Fibroblast of skin of left quadriceps (primary cell): ENCODE data around the gene MST1R.
A peak's percentile ranks its signal among the peaks of the same experiment; 100 is the strongest.
"Not testable (repeated sequence)": the region's sequence is repeated elsewhere in the genome, so short reads cannot be mapped to it uniquely, and the experiment has no call there.

Experiments
- DNase-seq, 2 experiments: peaks; one replicate each; pipeline ENCODE4 v3.0.0-alpha.2; 2013; ENCODE audit warnings: low read depth in 2 of 2

The MST1R gene

DNA sequence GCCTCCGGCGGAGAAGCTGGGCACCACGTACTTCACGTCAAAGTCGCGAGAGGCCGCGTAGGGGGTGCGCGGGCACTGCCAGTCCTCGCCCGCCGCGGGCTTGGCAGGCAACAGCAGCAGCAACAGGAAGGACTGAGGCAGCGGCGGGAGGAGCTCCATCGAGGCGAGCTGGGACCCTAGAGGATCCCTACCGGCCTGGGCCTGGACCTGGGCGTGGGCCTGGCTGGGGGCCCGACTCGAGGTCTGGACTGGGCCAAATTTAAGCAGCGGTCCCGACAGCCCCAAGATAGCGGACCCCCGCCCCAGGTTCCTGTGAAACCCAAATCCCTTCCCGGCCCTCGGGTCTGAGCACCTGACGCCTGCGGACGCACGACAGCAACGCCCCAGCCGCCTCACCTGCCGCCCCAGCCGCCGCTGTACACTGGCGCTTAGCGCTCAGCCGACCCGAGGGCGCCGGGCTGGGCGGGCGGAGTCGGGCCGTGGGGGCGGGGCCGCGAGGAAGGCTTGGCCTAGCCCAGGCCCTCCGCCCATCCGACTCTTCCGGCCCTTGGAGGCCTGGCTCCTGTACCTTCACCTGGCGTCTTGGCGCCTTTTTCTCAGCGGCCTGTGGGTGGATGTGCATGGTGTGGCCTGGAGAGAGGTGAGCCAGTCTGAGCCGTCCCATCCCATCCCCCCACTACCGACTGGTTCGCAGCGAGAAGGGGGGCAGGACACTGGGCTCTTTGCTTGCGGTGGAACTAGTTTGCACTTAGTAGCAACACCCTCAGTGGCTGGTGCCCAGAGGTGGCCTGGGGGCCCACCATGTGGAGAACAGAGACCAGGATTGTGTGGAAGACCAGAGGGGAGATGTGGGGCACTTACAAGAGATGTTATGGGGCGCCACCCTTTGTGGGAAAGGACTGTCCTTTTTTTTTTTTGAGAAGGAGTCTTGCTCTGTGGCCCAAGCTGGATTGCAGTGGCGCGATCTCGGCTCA lies at the start of gene MST1R:
Gene MST1R, minus strand, starts transcription at position 423 of the 974 bp plus-strand sequence. Its CDS starts 264 bp downstream, at position 159.
- no peak for DNase-seq

DNA sequence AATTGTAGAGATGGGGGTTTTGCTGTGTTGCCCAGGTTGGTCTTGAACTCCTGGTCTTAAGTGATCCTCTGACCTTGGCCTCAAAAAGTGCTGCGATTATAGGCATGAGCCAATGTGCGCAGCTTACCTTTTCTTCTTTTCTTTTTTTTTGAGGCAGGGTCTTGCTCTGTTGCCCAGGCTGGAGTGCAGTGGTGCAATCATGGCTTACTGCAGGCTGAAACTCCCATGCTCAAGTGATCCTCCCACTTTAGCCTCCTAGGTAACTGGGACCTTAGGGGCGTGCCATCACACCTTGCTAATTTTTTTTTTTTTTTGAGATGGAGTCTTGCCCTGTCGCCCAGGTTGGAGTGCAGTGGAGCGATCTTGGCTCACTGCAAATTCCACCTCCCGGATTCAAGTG lies 49.3 kb upstream of the MST1R start:
- no peak for DNase-seq

DNA sequence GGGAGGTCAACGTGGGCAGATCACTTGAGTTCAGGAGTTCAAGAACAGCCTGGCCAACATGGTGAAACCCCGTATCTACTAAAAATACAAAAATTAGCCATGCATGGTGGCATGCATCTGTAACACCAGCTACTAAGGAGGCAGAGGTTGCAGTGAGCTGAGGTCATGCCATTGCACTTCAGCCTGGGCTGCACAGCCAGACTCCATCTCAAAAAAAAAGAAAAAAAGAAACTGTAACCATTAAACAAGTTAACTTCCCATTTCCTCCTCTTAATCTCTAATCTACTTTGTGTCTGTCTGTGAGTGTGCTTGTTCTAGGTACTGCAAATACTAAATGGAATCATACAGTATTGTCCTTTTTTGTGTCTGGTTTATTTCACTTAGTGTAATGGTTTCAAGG lies 39.0 kb upstream of the MST1R start:
- no peak for DNase-seq

DNA sequence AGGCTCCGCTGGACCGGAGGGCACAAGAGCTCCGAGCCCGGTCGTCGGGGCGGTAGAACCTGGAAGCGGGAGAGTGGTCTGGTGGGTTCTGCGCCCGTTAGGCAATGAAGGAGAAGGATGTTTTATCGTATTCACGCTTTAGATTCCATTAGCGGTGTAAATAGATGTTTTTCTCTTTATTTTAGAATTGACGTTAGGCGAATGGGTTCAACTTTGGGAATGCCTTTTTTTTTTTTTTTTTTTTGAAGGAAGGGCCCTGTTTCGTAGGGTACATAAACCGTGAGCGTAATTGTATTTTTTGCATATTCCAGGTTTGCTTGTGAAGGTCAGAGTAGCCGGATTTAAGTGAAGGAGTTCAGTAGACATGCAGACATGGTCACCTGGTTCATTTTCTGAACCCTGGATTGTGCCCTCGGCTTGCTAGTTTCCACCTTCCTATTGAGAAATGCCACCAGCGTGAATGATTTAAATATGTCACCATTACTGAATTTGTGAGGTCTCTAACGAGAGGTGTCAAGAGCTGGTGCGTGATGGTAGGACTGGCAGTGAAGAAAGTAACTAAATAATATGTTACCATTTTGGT lies 37.1 kb upstream of the MST1R start:
- no peak for DNase-seq

GRCh38 chr3:49939858-49940666 lies 36.4 kb upstream of the MST1R start, which contains the start of gene RBM6:
Gene RBM6 (plus strand): TSS chr3:49940150. CDS start chr3:49962642, 22,492 bp downstream.
- DNase-seq, result peak; percentile 90

GRCh38 chr3:49937090-49937489 lies 33.4 kb upstream of the MST1R start:
- DNase-seq, result no peak

DNA sequence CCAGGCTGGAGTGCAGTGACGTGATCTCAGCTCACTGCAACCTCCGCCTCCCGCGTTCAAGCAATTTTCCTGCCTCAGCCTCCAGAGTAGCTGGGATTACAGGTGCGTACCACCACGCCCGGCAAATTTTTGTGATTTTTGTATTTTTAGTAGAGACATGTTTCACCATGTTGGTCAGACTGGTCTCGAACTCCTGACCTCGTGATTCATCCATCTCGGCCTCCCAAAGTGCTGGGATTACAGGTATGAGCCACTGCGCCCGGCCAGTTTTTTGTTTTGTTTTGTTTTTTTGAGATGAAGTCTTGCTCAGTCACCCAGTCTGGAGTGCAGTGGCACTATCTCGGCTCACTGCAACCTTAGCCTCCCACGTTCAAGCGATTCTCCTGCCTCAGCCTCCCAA lies 28.6 kb upstream of the MST1R start:
- DNase-seq, result not testable (repeated sequence)

DNA sequence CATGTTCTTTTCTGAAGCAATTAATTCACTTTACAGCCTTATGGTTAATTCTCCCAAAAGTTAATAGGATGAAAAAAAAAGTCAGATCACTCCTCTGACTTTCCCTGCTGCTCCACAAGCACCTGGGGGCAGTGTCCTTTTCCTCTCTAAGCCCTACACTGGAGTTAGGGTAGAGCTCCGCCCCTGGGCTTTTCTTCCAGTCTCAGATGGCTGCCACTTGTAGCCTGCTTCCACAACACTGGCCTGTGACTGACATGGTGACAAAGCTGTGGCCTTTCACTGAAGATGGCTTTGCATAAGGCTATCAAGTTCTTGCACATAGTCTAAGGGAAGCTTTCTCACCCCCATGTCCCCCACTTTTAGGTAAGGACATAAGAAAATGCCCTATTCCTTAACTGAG lies 27.2 kb upstream of the MST1R start:
- DNase-seq, result no peak

DNA sequence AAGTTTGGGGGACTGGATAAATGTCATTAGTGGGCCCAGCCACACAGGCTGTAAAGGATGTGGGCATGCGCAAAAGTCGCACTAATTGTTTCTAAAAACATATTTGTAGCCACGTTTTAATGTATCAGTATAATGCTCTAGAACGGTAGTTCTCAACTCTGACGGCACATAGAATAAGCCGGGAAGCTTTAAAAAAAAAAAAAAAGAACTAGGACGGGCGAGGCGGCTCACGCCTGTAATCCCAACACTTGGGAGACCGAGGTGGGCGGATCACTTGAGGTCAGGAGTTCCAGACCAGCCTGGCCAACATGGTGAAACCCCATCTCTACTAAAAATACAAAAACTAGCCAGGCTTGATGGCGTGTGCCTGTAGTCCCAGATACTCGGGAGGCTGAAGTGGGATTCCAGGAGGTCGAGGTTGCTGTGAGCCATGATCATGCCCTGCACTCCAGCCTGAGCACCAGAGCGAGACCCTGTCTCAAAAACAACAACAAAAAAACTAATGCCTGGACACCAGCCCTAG lies 26.6 kb upstream of the MST1R start:
- DNase-seq, result no peak

DNA sequence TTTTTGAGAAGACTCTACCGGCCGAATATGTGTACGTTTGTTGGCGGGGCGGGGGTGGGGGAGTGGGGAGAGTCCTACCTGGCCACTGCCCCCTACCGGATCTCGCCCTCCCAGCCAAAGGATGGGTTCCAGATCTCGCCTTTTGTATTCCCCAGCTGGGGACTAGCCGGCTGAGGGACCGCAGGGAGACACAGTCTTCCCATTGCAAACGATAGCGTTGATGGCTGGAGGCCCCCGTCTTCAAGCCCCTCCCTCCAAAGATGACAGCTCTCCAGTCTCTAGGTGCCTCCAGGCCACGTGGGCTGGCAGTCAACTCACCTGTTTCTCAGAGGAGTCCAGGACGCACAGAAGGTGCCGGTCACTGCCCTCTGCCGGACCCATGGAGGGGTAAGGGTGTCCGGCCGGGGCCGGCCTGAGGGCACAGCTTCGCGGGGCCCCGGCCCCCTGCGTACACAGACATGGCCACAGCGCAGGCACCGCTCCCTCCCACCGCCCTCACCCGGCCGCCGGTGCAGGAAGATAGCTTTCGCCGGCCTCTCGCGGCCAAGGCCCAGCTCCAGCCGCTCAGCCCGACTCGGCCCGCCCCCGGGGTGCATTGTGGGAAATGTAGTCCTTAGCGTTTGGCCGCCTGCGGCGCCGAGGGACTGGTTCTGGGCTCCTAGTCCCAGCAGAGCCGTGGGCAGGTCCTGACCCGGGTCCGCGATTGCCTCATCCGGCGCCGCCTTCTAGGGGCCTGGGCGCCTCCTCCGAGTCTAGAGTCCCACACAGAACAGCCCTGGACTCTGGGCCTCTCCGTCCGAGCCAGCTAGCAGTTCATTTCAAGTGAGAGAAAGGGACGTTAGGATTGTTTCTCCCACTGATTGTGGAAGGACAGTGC lies 25.9 kb upstream of the MST1R start, which contains the start of gene MON1A:
Gene MON1A, minus strand, starts transcription at position 521 of the 877 bp plus-strand sequence. CDS start 16,465 bp downstream, outside the sequence.
- peak; percentile 63 to 75 for DNase-seq

GRCh38 chr3:49928481-49929017 lies 24.9 kb upstream of the MST1R start:
- DNase-seq, result no peak

- DNase-seq, result no peak
Observed at GRCh38 chr3:49927798-49928197, 24.1 kb upstream of the MST1R start.

- no peak for DNase-seq
Observed at GRCh38 chr3:49926117-49926728, 22.6 kb upstream of the MST1R start.

DNA sequence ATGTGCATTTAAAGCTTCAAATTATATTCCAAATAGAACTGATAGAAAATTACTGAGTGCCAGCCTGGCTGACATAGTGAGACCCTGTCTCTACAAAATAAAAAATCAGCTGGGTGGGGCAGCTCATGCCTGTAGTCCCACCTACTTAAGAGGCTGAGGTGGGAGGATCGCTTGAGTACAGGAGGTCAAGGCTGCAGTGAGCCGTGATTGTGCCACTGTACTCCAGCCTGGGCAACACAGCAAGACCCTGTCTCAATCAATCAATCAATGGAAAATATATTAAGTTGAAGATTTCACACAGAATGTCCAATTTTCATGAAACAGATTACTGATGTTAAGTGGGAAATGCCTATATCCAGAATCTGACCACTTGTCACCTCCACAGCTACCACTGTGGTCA lies 21.8 kb upstream of the MST1R start:
- DNase-seq, result no peak

- peak in 1 of 2 experiments; percentile 8 for DNase-seq
Observed at GRCh38 chr3:49924683-49925082, 21.0 kb upstream of the MST1R start.

DNA sequence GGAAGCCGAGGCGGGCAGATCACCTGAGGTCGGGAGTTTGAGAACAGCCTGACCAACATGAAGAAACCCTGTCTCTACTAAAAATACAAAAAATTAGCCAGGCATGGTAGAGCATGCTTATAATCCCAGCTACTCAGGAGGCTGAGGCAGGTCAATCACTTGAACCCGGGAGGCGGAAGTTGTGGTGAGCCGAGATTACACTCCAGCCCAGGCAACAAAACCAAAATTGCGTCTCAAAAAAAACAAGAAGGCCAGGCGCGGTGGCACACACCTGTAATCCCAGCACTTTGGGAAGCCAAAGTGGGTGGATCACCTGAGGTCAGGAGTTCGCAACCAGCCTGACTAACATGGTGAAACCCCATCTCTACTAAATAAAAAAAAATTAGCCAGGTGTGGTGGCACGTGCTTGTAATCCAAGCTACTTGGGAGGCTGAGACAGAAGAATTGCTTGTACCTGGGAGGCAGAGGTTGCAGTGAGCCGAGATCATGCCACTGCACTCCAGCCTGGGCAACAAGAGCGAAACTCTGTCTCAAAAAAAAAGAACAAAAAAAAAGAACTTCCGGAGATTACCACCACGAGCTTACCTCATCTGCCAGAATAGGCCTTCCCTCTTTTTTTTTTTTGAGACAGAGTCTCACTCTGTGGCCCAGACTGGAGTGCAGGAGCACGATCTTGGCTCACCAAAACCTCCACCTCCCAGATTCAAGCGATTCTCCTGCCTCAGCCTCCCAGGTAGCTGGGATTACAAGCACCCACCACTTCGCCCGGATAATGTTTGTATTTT lies 14.3 kb upstream of the MST1R start:
- DNase-seq, result not testable (repeated sequence)

GRCh38 chr3:49916686-49917085 lies 13.0 kb upstream of the MST1R start:
- DNase-seq, result peak in 1 of 2 experiments; percentile 15

DNA sequence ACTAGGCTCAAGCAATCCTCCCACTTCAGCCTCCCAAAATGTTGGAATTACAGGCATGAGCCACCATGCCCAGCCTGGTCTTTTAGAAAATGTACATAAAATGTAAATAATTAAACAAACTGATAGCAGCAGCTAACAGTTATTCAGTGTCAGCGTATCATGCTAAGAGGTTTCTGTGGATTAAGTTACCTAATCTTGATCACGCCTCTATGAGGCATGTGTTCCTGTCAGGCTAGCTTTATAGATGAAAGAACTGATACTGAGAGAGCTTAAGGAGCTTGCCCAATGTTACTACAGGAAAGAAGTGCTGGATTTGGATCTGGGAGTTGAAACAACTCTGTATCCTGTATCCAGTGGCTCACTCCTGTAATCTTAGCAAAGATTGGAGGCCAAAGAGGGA lies 11.2 kb upstream of the MST1R start:
- no peak for DNase-seq

DNA sequence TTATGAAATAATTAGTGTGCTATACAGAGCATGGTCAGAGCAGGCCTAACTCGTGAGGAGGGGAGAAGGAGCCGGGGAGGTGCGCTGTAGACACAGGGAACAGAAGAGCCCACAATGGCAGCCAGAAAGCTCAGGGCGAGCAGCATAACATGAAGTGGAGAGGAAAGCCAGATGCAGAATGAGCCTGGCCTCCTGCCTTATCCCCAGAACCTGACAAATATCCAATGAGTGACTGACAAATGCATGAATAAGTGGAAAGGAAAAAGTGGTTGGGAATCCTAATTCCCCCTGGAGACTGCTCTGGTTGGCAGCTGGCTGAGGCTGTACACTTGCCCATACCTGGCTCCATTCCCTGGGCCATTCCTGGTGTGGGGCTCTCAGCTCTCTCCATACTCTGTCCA lies 9.2 kb upstream of the MST1R start:
- no peak for DNase-seq
